IPS-18a (cell line): ENCODE measurements around the gene FSD1L.

Source experiments
- H3K27ac ChIP-seq: one replicate; pipeline ENCODE4 v1.5.1; 2013; ENCODE audit warnings: low read length
- H3K27me3 ChIP-seq: one replicate; pipeline ENCODE4 v1.6.1; 2013; ENCODE audit warnings: mild to moderate bottlenecking, low read length; ENCODE audit not compliant: control insufficient read depth, insufficient read depth
- H3K36me3 ChIP-seq: one replicate; pipeline ENCODE4 v1.6.1; 2013; ENCODE audit warnings: low read depth, low read length; ENCODE audit not compliant: control insufficient read depth
- H3K4me1 ChIP-seq: one replicate; pipeline ENCODE4 v1.6.1; 2013; ENCODE audit warnings: low read depth, low read length; ENCODE audit not compliant: control insufficient read depth
- H3K4me3 ChIP-seq: one replicate; pipeline ENCODE4 v1.5.1; 2013; ENCODE audit warnings: low read length
- H3K9ac ChIP-seq: one replicate; pipeline ENCODE4 v1.6.1; 2013; ENCODE audit warnings: mild to moderate bottlenecking, low read length, moderate library complexity
- H3K9me3 ChIP-seq: one replicate; pipeline ENCODE4 v1.6.1; 2013; ENCODE audit warnings: low read depth, low read length; ENCODE audit not compliant: control insufficient read depth

FSD1L gene

GRCh38 chr9:105418588-105419500, 29.0 kb upstream of the FSD1L start:
- Histone ChIP-seq H3K27ac (no peak overlapping the region), H3K4me1 (peaks cover 9% of the 10 kb centered on the region)

GRCh38 chr9:105419816-105420597, 27.8 kb upstream of the FSD1L start:
- no peaks in the 10 kb centered on the region for H3K36me3 ChIP-seq
- H3K9me3 ChIP-seq, result no peaks in the 10 kb centered on the region
- H3K9ac ChIP-seq, result no peak overlapping the region
- H3K27me3 ChIP-seq, result no peaks in the 10 kb centered on the region
- H3K4me3 ChIP-seq, result no peak overlapping the region
- H3K27ac ChIP-seq, result no peak overlapping the region
- H3K4me1 ChIP-seq, result peaks cover 6% of the 10 kb centered on the region

More at GRCh38 chr9:105418588-105419500, 29.0 kb upstream of the FSD1L start:
- Histone ChIP-seq H3K4me3 (no peak overlapping the region), H3K9me3 (no peaks in the 10 kb centered on the region), H3K9ac (no peak overlapping the region), H3K36me3 (no peaks in the 10 kb centered on the region), H3K27me3 (no peaks in the 10 kb centered on the region)

GRCh38 chr9:105421154-105421553, 26.7 kb upstream of the FSD1L start:
- Histone ChIP-seq H3K9ac (no peak overlapping the region), H3K27me3 (no peaks in the 10 kb centered on the region), H3K9me3 (no peaks in the 10 kb centered on the region), H3K4me3 (no peak overlapping the region), H3K27ac (no peak overlapping the region), H3K36me3 (no peaks in the 10 kb centered on the region), H3K4me1 (no peaks in the 10 kb centered on the region)

GRCh38 chr9:105421864-105422263, 26.0 kb upstream of the FSD1L start:
- Histone ChIP-seq H3K27me3 (no peaks in the 10 kb centered on the region), H3K36me3 (no peaks in the 10 kb centered on the region), H3K4me1 (no peaks in the 10 kb centered on the region), H3K4me3 (no peak overlapping the region), H3K9me3 (no peaks in the 10 kb centered on the region), H3K9ac (no peak overlapping the region), H3K27ac (no peak overlapping the region)

- no peaks in the 10 kb centered on the region for H3K9me3 ChIP-seq
- H3K4me3 ChIP-seq, result no peak overlapping the region
- no peaks in the 10 kb centered on the region for H3K4me1 ChIP-seq
- H3K27me3 ChIP-seq, result no peaks in the 10 kb centered on the region
- no peak overlapping the region for H3K27ac ChIP-seq
- no peak overlapping the region for H3K9ac ChIP-seq
- no peaks in the 10 kb centered on the region for H3K36me3 ChIP-seq
Measured at GRCh38 chr9:105425816-105426433, 21.9 kb upstream of the FSD1L start.

GRCh38 chr9:105426657-105427056, 21.2 kb upstream of the FSD1L start:
- Histone ChIP-seq H3K9me3 (no peaks in the 10 kb centered on the region), H3K27ac (no peak overlapping the region), H3K4me3 (no peak overlapping the region), H3K36me3 (no peaks in the 10 kb centered on the region), H3K4me1 (no peaks in the 10 kb centered on the region), H3K9ac (no peak overlapping the region), H3K27me3 (no peaks in the 10 kb centered on the region)

- Histone ChIP-seq H3K9ac (no peak overlapping the region), H3K27ac (no peak overlapping the region)
Measured at GRCh38 chr9:105431424-105432246, 16.2 kb upstream of the FSD1L start.

GRCh38 chr9:105432247-105432842, 15.5 kb upstream of the FSD1L start:
- Histone ChIP-seq H3K36me3 (no peaks in the 10 kb centered on the region), H3K9me3 (no peaks in the 10 kb centered on the region), H3K4me1 (no peaks in the 10 kb centered on the region), H3K27ac (no peak overlapping the region), H3K27me3 (no peaks in the 10 kb centered on the region), H3K4me3 (no peak overlapping the region), H3K9ac (no peak overlapping the region)

More at GRCh38 chr9:105431424-105432246, 16.2 kb upstream of the FSD1L start:
- H3K4me1 ChIP-seq, result no peaks in the 10 kb centered on the region
- H3K9me3 ChIP-seq, result no peaks in the 10 kb centered on the region
- no peaks in the 10 kb centered on the region for H3K27me3 ChIP-seq
- H3K4me3 ChIP-seq, result no peak overlapping the region
- no peaks in the 10 kb centered on the region for H3K36me3 ChIP-seq

- H3K4me3 ChIP-seq, result no peak overlapping the region
- no peak overlapping the region for H3K27ac ChIP-seq
- H3K27me3 ChIP-seq, result no peaks in the 10 kb centered on the region
- H3K9ac ChIP-seq, result no peak overlapping the region
- no peaks in the 10 kb centered on the region for H3K36me3 ChIP-seq
- H3K9me3 ChIP-seq, result no peaks in the 10 kb centered on the region
- H3K4me1 ChIP-seq, result no peaks in the 10 kb centered on the region
Measured at GRCh38 chr9:105435453-105435852, 12.4 kb upstream of the FSD1L start.

GRCh38 chr9:105436783-105437182, 11.1 kb upstream of the FSD1L start:
- Histone ChIP-seq H3K4me3 (no peak overlapping the region), H3K4me1 (no peaks in the 10 kb centered on the region), H3K27me3 (no peaks in the 10 kb centered on the region), H3K36me3 (no peaks in the 10 kb centered on the region), H3K27ac (no peak overlapping the region), H3K9me3 (no peaks in the 10 kb centered on the region), H3K9ac (no peak overlapping the region)
